SK-N-SH (cell line): Measurements from ENCODE around the gene TENT4A. TPM values are rescaled to one million over a fixed set of nuclear protein-coding genes. Genes with fewer than 3 reads are reported as not detected.

Experiments used
- CTCF ChIA-PET: fragments of 300-600, 350-600 bp; formaldehyde crosslinking; extraction: SDS; loops from one replicate; lab custom pipeline; 2021; lab: Yijun Ruan, JAX
- POLR2A ChIA-PET: fragments of 350-600 bp; sonication (Branson Sonifier 250); formaldehyde crosslinking; extraction: SDS; loops from one replicate; lab custom pipeline; 2020; ENCODE audit warnings: antibody characterized with exemption, inconsistent platforms; lab: Yijun Ruan, JAX
- DNase-seq: peaks from one replicate; pipeline ENCODE4 v3.0.0; 2012
- H2AFZ ChIP-seq: fragments of 200-600 bp; sonication (generic); 2 replicates; pipeline ENCODE4 v1.8.1; 2016; ENCODE audit warnings: antibody characterized with exemption, mild to moderate bottlenecking, low read depth
- H3F3A ChIP-seq: fragments of 200-600 bp; sonication (generic); replicated peaks from 2 replicates; pipeline ENCODE3; 2016; ENCODE audit warnings: antibody characterized with exemption, mild to moderate bottlenecking; ENCODE audit not compliant: insufficient read depth
- H3K27ac ChIP-seq, 2 experiments: fragments of 200-500 bp in 1 of 2; fragments of 200-600 bp in 1 of 2; sonication (Bioruptor generic) in 1 of 2; sonication (generic), shearing (Covaris generic) in 1 of 2; 2 replicates each; pipeline versions ENCODE4 v1.5.1 to v1.6.1; 2014 to 2016; ENCODE audit warnings: low read depth in 2 of 2, inconsistent platforms in 1 of 2, low read length in 1 of 2, mild to moderate bottlenecking in 1 of 2, mixed read lengths in 1 of 2
- H3K27me3 ChIP-seq: fragments of 200-600 bp; sonication (generic), shearing (Covaris generic); 2 replicates; pipeline ENCODE4 v1.6.1; 2016; ENCODE audit warnings: mixed run types; ENCODE audit not compliant: insufficient read depth
- H3K36me3 ChIP-seq, 2 experiments: fragments of 200-500 bp in 1 of 2; fragments of 200-600 bp in 1 of 2; sonication (Bioruptor generic) in 1 of 2; sonication (generic) in 1 of 2; replicated peaks in 1 of 2; 2 replicates each; pipeline versions ENCODE3 to v1.5.1; 2014 to 2016; ENCODE audit warnings: low read length in 1 of 2, mild to moderate bottlenecking in 1 of 2; ENCODE audit not compliant: insufficient read depth in 2 of 2, control insufficient read depth in 1 of 2
- H3K4me1 ChIP-seq, 2 experiments: fragments of 200-500 bp in 1 of 2; fragments of 200-600 bp in 1 of 2; sonication (Bioruptor generic) in 1 of 2; sonication (generic), shearing (Covaris generic) in 1 of 2; 2 replicates each; pipeline versions ENCODE4 v1.5.1 to v1.6.1; 2014 to 2016; ENCODE audit warnings: low read depth in 1 of 2, low read length in 1 of 2, mixed run types in 1 of 2; ENCODE audit not compliant: insufficient read depth in 2 of 2, control insufficient read depth in 1 of 2
- H3K4me2 ChIP-seq: fragments of 200-600 bp; sonication (generic), shearing (Covaris generic); 2 replicates; pipeline ENCODE4 v1.6.1; 2017; ENCODE audit warnings: mixed run types
- H3K4me3 ChIP-seq, 2 experiments: fragments of 200-500 bp in 1 of 2; fragments of 200-600 bp in 1 of 2; sonication (Bioruptor generic) in 1 of 2; sonication (generic), shearing (Covaris generic) in 1 of 2; 2 replicates each; pipeline versions ENCODE4 v1.5.1 to v1.8.1; 2014 to 2016; ENCODE audit warnings: low read depth in 2 of 2, inconsistent platforms in 1 of 2, low read length in 1 of 2, mild to moderate bottlenecking in 1 of 2, mixed read lengths in 1 of 2, moderate library complexity in 1 of 2
- H3K79me2 ChIP-seq: fragments of 200-600 bp; sonication (generic); 2 replicates; pipeline ENCODE4 v1.8.1; 2017; ENCODE audit warnings: mild to moderate bottlenecking; ENCODE audit not compliant: insufficient read depth
- H3K9ac ChIP-seq: fragments of 200-600 bp; sonication (generic); 2 replicates; pipeline ENCODE4 v1.6.1; 2017; ENCODE audit warnings: mixed run types
- H3K9me2 ChIP-seq: fragments of 200-600 bp; sonication (generic); 2 replicates; pipeline ENCODE4 v1.6.1; 2017; ENCODE audit warnings: mixed run types
- H3K9me3 ChIP-seq: fragments of 200-600 bp; sonication (generic); 2 replicates; pipeline ENCODE4 v1.6.1; 2017; ENCODE audit warnings: mixed run types, mild to moderate bottlenecking, moderate library complexity
- H4K20me1 ChIP-seq: fragments of 200-600 bp; sonication (generic); 2 replicates; pipeline ENCODE4 v1.6.1; 2017; ENCODE audit warnings: mild to moderate bottlenecking, mixed run types; ENCODE audit not compliant: insufficient read depth
- CHD2 ChIP-seq: fragments of 150-350 bp; IDR thresholded peaks from 2 replicates; pipeline ENCODE4 v1.6.1; 2018; ENCODE audit warnings: low read length; ENCODE audit not compliant: partially characterized antibody
- CTCF ChIP-seq: fragments of 200-600 bp; sonication (generic); IDR thresholded peaks from 2 replicates; pipeline ENCODE4 v1.6.1; 2017; ENCODE audit warnings: antibody characterized with exemption, mild to moderate bottlenecking, moderate library complexity
- EP300 ChIP-seq, 2 experiments: IDR thresholded peaks; 2 replicates each; pipeline versions ENCODE4 v1.4.0 to v1.6.1; 2012; ENCODE audit warnings: borderline replicate concordance in 1 of 2, low read depth in 1 of 2, low read length in 1 of 2
- EZH2phosphoT487 ChIP-seq: fragments of 200-600 bp; sonication (generic); IDR thresholded peaks from 2 replicates; pipeline ENCODE4 v1.6.1; 2017; ENCODE audit warnings: low read depth, mixed run types, mild to moderate bottlenecking, antibody characterized with exemption, moderate library complexity, borderline replicate concordance
- FOXM1 ChIP-seq: IDR thresholded peaks from 2 replicates; pipeline ENCODE4 v1.4.0; 2012; ENCODE audit warnings: low read depth, mild to moderate bottlenecking
- GABPA ChIP-seq: IDR thresholded peaks from 2 replicates; pipeline ENCODE4 v1.4.0; 2012; ENCODE audit warnings: low read depth, mild to moderate bottlenecking
- IRF3 ChIP-seq: fragments of 150-350 bp; IDR thresholded peaks from 2 replicates; pipeline ENCODE4 v1.6.1; 2016; ENCODE audit warnings: mild to moderate bottlenecking, low read depth, low read length
- JUND ChIP-seq: IDR thresholded peaks from 2 replicates; pipeline ENCODE4 v1.4.0; 2012
- MXI1 ChIP-seq: IDR thresholded peaks from 2 replicates; pipeline ENCODE4 v1.6.1; 2012; ENCODE audit warnings: mild to moderate bottlenecking, low read depth, low read length, improper control_type of control experiment
- NFIC ChIP-seq: IDR thresholded peaks from 2 replicates; pipeline ENCODE4 v1.4.0; 2012; ENCODE audit warnings: borderline replicate concordance
- PBX3 ChIP-seq: IDR thresholded peaks from 2 replicates; pipeline ENCODE4; 2012
- RAD21 ChIP-seq: IDR thresholded peaks from 2 replicates; pipeline ENCODE4 v1.6.1; 2012; ENCODE audit warnings: mild to moderate bottlenecking, low read length
- SMC3 ChIP-seq: IDR thresholded peaks from 2 replicates; pipeline ENCODE4 v1.6.1; 2012; ENCODE audit warnings: low read depth, low read length, improper control_type of control experiment
- TCF12 ChIP-seq: IDR thresholded peaks from 2 replicates; pipeline ENCODE4 v1.4.0; 2012
- YY1 ChIP-seq: IDR thresholded peaks from 2 replicates; pipeline ENCODE4 v1.4.0; 2012; ENCODE audit warnings: low read depth, mild to moderate bottlenecking
- WGBS: methylation state at CpG from one replicate; pipeline ENCODE4 v1.1.6; 2017; ENCODE audit warnings: low lambda C conversion rate; 5-methylcytosine and 5-hydroxymethylcytosine counted together
- polyA plus RNA-seq, 3 experiments: library from polyadenylated mRNA; depleted of rRNA; stranded (reverse); fragments of >200 nt; gene quantifications; 2 replicates each; pipeline ENCODE4 v1.2.3, GENCODE V29; 2012
- TF ChIP-seq, protein P1 (sequence below): IDR thresholded peaks from 2 replicates; pipeline ENCODE4 v1.4.0; 2012; ENCODE audit warnings: low read depth, borderline replicate concordance
- TF ChIP-seq, protein P2 (sequence below): IDR thresholded peaks from 2 replicates; pipeline ENCODE4 v1.4.0; 2012; ENCODE audit warnings: low read depth
- TF ChIP-seq, protein P3 (sequence below): IDR thresholded peaks from 2 replicates; pipeline ENCODE4 v1.6.1; 2012; ENCODE audit warnings: mild to moderate bottlenecking, low read depth, low read length, moderate library complexity
- TF ChIP-seq, protein P4 (sequence below): fragments of 150-350 bp; IDR thresholded peaks from 2 replicates; pipeline ENCODE4 v1.6.1; 2017; ENCODE audit warnings: antibody characterized with exemption, low read length, low read depth, borderline replicate concordance

Gene TENT4A
- polyA plus RNA-seq, 1 of the 3 experiments (the other 2 are of a cell fraction) = 6.0 TPM

GRCh38 chr5:6750951-6751685, 37.9 kb downstream of the TENT4A start:
- WGBS = 97% methylated on average over 17 of the region's 18 CpGs
- Histone ChIP-seq H3K4me1 (no peaks in the 10 kb centered on the region), H3F3A (no peaks in the 10 kb centered on the region), H3K9me2 (no peaks in the 10 kb centered on the region), H4K20me1 (peaks cover 31% of the 10 kb centered on the region), H3K27ac (no peak overlapping the region), H3K27me3 (no peaks in the 10 kb centered on the region), H3K79me2 (peaks cover 63% of the 10 kb centered on the region), H3K4me3 (no peak overlapping the region)
- CTCF ChIA-PET = interaction anchor here (1.4 to 3.1 kb wide), 2 partner anchors 8 to 14 kb away, joined by 4 to 11 read pairs; no protein-coding TSS in a partner anchor
- DNase-seq = no peak
- TF ChIP-seq EZH2phosphoT487 (no peak), PBX3 (no peak), GABPA (no peak), MXI1 (no peak), IRF3 (no peak), FOXM1 (no peak), SMC3 (no peak), CTCF (no peak), TCF12 (no peak), NFIC (no peak), YY1 (no peak), EP300 (IDR thresholded peaks at IDR 0.05; ENCODE audit: borderline replicate concordance in 1 of 2, low read depth in 1 of 2, low read length in 1 of 2) (no peak), JUND (no peak), CHD2 (no peak), RAD21 (no peak)
- TF ChIP-seq, protein P1, sequence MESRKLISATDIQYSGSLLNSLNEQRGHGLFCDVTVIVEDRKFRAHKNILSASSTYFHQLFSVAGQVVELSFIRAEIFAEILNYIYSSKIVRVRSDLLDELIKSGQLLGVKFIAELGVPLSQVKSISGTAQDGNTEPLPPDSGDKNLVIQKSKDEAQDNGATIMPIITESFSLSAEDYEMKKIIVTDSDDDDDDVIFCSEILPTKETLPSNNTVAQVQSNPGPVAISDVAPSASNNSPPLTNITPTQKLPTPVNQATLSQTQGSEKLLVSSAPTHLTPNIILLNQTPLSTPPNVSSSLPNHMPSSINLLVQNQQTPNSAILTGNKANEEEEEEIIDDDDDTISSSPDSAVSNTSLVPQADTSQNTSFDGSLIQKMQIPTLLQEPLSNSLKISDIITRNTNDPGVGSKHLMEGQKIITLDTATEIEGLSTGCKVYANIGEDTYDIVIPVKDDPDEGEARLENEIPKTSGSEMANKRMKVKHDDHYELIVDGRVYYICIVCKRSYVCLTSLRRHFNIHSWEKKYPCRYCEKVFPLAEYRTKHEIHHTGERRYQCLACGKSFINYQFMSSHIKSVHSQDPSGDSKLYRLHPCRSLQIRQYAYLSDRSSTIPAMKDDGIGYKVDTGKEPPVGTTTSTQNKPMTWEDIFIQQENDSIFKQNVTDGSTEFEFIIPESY = no peak
- TF ChIP-seq, protein P2, sequence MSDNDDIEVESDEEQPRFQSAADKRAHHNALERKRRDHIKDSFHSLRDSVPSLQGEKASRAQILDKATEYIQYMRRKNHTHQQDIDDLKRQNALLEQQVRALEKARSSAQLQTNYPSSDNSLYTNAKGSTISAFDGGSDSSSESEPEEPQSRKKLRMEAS = no peak
- TF ChIP-seq, protein P3, sequence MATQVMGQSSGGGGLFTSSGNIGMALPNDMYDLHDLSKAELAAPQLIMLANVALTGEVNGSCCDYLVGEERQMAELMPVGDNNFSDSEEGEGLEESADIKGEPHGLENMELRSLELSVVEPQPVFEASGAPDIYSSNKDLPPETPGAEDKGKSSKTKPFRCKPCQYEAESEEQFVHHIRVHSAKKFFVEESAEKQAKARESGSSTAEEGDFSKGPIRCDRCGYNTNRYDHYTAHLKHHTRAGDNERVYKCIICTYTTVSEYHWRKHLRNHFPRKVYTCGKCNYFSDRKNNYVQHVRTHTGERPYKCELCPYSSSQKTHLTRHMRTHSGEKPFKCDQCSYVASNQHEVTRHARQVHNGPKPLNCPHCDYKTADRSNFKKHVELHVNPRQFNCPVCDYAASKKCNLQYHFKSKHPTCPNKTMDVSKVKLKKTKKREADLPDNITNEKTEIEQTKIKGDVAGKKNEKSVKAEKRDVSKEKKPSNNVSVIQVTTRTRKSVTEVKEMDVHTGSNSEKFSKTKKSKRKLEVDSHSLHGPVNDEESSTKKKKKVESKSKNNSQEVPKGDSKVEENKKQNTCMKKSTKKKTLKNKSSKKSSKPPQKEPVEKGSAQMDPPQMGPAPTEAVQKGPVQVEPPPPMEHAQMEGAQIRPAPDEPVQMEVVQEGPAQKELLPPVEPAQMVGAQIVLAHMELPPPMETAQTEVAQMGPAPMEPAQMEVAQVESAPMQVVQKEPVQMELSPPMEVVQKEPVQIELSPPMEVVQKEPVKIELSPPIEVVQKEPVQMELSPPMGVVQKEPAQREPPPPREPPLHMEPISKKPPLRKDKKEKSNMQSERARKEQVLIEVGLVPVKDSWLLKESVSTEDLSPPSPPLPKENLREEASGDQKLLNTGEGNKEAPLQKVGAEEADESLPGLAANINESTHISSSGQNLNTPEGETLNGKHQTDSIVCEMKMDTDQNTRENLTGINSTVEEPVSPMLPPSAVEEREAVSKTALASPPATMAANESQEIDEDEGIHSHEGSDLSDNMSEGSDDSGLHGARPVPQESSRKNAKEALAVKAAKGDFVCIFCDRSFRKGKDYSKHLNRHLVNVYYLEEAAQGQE = no peak
- TF ChIP-seq, protein P4, sequence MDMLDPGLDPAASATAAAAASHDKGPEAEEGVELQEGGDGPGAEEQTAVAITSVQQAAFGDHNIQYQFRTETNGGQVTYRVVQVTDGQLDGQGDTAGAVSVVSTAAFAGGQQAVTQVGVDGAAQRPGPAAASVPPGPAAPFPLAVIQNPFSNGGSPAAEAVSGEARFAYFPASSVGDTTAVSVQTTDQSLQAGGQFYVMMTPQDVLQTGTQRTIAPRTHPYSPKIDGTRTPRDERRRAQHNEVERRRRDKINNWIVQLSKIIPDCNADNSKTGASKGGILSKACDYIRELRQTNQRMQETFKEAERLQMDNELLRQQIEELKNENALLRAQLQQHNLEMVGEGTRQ = no peak
- TF ChIP-seq, all 33 proteins: peak for 0
- Histone ChIP-seq H3K36me3 (peaks cover 67 to 75% of the 10 kb centered on the region in 2 experiments), H3K9me3 (no peaks in the 10 kb centered on the region), H2AFZ (no peak overlapping the region), H3K9ac (no peak overlapping the region), H3K4me2 (no peak overlapping the region)
- POLR2A ChIA-PET = no interaction called here
